HEK293 (cell line): Measurements from ENCODE around the gene PPHLN1.

Experiments
- BCL11B ChIP-seq: fragments of 450-650 bp; formaldehyde crosslinking; IDR thresholded peaks from 2 replicates; pipeline ENCODE4 v1.5.1; 2016; ENCODE audit warnings: low read depth, missing biosample characterization, missing genetic modification characterization
- GFI1B ChIP-seq: fragments of 450-650 bp; formaldehyde crosslinking; IDR thresholded peaks from 2 replicates; pipeline ENCODE4 v1.5.1; 2016; ENCODE audit warnings: missing biosample characterization, missing genetic modification characterization
- GLIS2 ChIP-seq: fragments of 450-650 bp; formaldehyde crosslinking; IDR thresholded peaks from 2 replicates; pipeline ENCODE4 v1.5.1; 2016; ENCODE audit warnings: missing biosample characterization, missing genetic modification characterization
- KLF1 ChIP-seq: fragments of 450-650 bp; formaldehyde crosslinking; IDR thresholded peaks from 2 replicates; pipeline ENCODE4 v1.5.1; 2016; ENCODE audit warnings: missing biosample characterization, missing genetic modification characterization
- KLF9 ChIP-seq: fragments of 450-650 bp; formaldehyde crosslinking; IDR thresholded peaks from 2 replicates; pipeline ENCODE4 v1.5.1; 2016; ENCODE audit warnings: missing biosample characterization, missing genetic modification characterization, low read depth
- MEIS1 ChIP-seq: sonication (generic); formaldehyde crosslinking; IDR thresholded peaks from 2 replicates; pipeline ENCODE4 v1.8.1; 2022; ENCODE audit warnings: missing genetic modification reagents, mild to moderate bottlenecking, borderline replicate concordance
- RBAK ChIP-seq: fragments of 450-650 bp; formaldehyde crosslinking; IDR thresholded peaks from 2 replicates; pipeline ENCODE4 v1.5.1; 2016; ENCODE audit warnings: missing biosample characterization, missing genetic modification characterization
- REPIN1 ChIP-seq: fragments of 450-650 bp; formaldehyde crosslinking; IDR thresholded peaks from 2 replicates; pipeline ENCODE4 v1.5.1; 2017; ENCODE audit warnings: missing biosample characterization, missing genetic modification characterization, low read depth
- TRIM28 ChIP-seq: IDR thresholded peaks from 2 replicates; pipeline ENCODE4 v1.6.1; 2011; ENCODE audit warnings: low read length, control low read depth, borderline replicate concordance
- ZEB2 ChIP-seq: fragments of 450-650 bp; formaldehyde crosslinking; IDR thresholded peaks from 2 replicates; pipeline ENCODE4 v1.5.1; 2016; ENCODE audit warnings: missing biosample characterization, missing genetic modification characterization
- ZFP41 ChIP-seq: fragments of 450-650 bp; formaldehyde crosslinking; IDR thresholded peaks from 2 replicates; pipeline ENCODE4 v1.5.1; 2016; ENCODE audit warnings: missing biosample characterization, missing genetic modification characterization, borderline replicate concordance
- ZNF146 ChIP-seq: fragments of 450-650 bp; formaldehyde crosslinking; IDR thresholded peaks from 2 replicates; pipeline ENCODE4 v1.5.1; 2016; ENCODE audit warnings: missing biosample characterization, missing genetic modification characterization
- ZNF266 ChIP-seq: fragments of 450-650 bp; formaldehyde crosslinking; IDR thresholded peaks from 2 replicates; pipeline ENCODE4 v1.5.1; 2016; ENCODE audit warnings: missing biosample characterization, missing genetic modification characterization, low read depth
- ZNF660 ChIP-seq: fragments of 450-650 bp; IDR thresholded peaks from 2 replicates; pipeline ENCODE4 v1.5.1; 2018; ENCODE audit warnings: missing biosample characterization, mild to moderate bottlenecking, missing genetic modification characterization
- ZNF701 ChIP-seq: fragments of 450-650 bp; formaldehyde crosslinking; IDR thresholded peaks from 2 replicates; pipeline ENCODE4 v1.5.1; 2016; ENCODE audit warnings: missing biosample characterization, missing genetic modification characterization
- ZNF776 ChIP-seq: fragments of 450-650 bp; formaldehyde crosslinking; IDR thresholded peaks from 2 replicates; pipeline ENCODE4 v1.5.0; 2017; ENCODE audit warnings: missing biosample characterization, missing genetic modification characterization, borderline replicate concordance
- ZNF777 ChIP-seq: fragments of 450-650 bp; formaldehyde crosslinking; IDR thresholded peaks from 2 replicates; pipeline ENCODE4 v1.5.1; 2017; ENCODE audit warnings: missing biosample characterization, missing genetic modification characterization, borderline replicate concordance
- ZSCAN30 ChIP-seq: fragments of 450-650 bp; IDR thresholded peaks from 2 replicates; pipeline ENCODE4 v1.5.1; 2018; ENCODE audit warnings: missing biosample characterization, mild to moderate bottlenecking, missing genetic modification characterization, moderate library complexity
- TF ChIP-seq, protein P1 (sequence below): fragments of 450-650 bp; formaldehyde crosslinking; IDR thresholded peaks from 2 replicates; pipeline ENCODE4 v1.5.1; 2016; ENCODE audit warnings: missing biosample characterization, missing genetic modification characterization
- TF ChIP-seq, protein P2 (sequence below): fragments of 450-650 bp; formaldehyde crosslinking; IDR thresholded peaks from 2 replicates; pipeline ENCODE4 v1.5.1; 2016; ENCODE audit warnings: missing biosample characterization, missing genetic modification characterization
- TF ChIP-seq, protein P3 (sequence below): fragments of 450-650 bp; formaldehyde crosslinking; optimal IDR thresholded peaks from 2 replicates; pipeline ENCODE3; 2016; ENCODE audit warnings: missing biosample characterization, mild to moderate bottlenecking, missing genetic modification characterization
- TF ChIP-seq, protein P4 (sequence below): IDR thresholded peaks from 2 replicates; pipeline ENCODE4 v1.6.1; 2011; ENCODE audit warnings: mild to moderate bottlenecking, low read depth, low read length, borderline replicate concordance
- TF ChIP-seq, protein P5 (sequence below): fragments of 450-650 bp; formaldehyde crosslinking; IDR thresholded peaks from 2 replicates; pipeline ENCODE4 v1.5.1; 2016; ENCODE audit warnings: missing biosample characterization, missing genetic modification characterization
- TF ChIP-seq, protein P6 (sequence below): fragments of 450-650 bp; formaldehyde crosslinking; IDR thresholded peaks from 2 replicates; pipeline ENCODE4 v1.5.1; 2016; ENCODE audit warnings: missing biosample characterization, missing genetic modification characterization
- TF ChIP-seq, protein P7 (sequence below): fragments of 450-650 bp; formaldehyde crosslinking; IDR thresholded peaks from 2 replicates; pipeline ENCODE4 v1.5.1; 2016; ENCODE audit warnings: missing biosample characterization, missing genetic modification characterization

Gene PPHLN1

DNA sequence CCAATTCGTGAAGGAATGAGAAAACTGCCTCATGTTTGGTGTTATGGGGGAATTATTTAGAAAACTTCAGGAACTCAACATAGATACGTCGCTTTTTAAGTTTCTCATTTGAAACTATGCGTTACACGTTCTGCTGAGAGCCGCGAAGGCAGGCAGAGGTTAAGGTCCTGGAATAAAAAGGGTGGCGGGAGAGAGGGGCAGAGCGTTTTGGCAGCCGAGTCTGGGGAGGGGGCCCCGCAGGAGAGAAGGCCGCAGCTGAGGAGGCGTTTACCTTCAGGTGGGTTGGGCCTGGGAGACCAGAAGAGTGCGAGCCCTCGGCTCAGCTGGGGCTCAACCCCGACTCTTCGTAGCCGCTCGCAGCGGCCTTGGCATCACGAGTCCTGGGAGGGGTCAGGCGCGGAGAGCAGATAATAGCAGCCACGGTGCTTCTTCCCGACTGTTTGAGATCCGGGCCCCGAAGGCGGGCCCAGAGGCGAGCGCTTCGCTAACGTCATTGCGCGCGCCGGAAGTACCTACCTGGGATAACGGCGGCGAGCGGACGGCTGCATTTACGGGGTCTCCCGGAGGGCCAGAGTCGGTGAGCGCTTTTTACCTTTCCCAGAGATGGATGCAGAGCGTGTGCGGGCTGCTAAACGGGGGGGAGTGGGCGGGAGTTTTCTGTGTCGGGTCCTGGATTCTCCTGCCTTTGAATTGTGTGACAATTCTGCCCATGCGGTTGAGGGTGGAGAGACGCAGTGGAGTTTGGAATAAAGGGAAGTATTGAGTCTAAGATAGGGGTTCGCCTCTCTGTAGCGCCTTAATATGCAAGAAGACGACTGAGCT, at the start of gene PPHLN1, which contains the start of gene ZCRB1 (continued):
- TF ChIP-seq ZNF266 (tag by site-specific recombination): no peak
- TF ChIP-seq GFI1B: no peak
- TF ChIP-seq, protein P1, sequence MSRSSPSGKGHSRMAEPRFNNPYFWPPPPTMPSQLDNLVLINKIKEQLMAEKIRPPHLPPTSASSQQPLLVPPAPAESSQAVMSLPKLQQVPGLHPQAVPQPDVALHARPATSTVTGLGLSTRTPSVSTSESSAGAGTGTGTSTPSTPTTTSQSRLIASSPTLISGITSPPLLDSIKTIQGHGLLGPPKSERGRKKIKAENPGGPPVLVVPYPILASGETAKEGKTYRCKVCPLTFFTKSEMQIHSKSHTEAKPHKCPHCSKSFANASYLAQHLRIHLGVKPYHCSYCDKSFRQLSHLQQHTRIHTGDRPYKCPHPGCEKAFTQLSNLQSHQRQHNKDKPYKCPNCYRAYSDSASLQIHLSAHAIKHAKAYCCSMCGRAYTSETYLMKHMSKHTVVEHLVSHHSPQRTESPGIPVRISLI (tag by site-specific recombination): no peak
- TF ChIP-seq, protein P2, sequence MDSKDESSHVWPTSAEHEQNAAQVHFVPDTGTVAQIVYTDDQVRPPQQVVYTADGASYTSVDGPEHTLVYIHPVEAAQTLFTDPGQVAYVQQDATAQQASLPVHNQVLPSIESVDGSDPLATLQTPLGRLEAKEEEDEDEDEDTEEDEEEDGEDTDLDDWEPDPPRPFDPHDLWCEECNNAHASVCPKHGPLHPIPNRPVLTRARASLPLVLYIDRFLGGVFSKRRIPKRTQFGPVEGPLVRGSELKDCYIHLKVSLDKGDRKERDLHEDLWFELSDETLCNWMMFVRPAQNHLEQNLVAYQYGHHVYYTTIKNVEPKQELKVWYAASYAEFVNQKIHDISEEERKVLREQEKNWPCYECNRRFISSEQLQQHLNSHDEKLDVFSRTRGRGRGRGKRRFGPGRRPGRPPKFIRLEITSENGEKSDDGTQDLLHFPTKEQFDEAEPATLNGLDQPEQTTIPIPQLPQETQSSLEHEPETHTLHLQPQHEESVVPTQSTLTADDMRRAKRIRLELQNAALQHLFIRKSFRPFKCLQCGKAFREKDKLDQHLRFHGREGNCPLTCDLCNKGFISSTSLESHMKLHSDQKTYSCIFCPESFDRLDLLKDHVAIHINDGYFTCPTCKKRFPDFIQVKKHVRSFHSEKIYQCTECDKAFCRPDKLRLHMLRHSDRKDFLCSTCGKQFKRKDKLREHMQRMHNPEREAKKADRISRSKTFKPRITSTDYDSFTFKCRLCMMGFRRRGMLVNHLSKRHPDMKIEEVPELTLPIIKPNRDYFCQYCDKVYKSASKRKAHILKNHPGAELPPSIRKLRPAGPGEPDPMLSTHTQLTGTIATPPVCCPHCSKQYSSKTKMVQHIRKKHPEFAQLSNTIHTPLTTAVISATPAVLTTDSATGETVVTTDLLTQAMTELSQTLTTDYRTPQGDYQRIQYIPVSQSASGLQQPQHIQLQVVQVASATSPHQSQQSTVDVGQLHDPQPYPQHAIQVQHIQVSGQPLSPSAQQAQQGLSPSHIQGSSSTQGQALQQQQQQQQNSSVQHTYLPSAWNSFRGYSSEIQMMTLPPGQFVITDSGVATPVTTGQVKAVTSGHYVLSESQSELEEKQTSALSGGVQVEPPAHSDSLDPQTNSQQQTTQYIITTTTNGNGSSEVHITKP (tag by site-specific recombination): peak; percentile 70
- peak; percentile 75 for TF ChIP-seq KLF9 (tag by site-specific recombination)
- TF ChIP-seq REPIN1 (tag by site-specific recombination): peak; percentile 17; the same call in 1 of the 2 replicates
- no peak for TF ChIP-seq ZNF776
- TF ChIP-seq, protein P3, sequence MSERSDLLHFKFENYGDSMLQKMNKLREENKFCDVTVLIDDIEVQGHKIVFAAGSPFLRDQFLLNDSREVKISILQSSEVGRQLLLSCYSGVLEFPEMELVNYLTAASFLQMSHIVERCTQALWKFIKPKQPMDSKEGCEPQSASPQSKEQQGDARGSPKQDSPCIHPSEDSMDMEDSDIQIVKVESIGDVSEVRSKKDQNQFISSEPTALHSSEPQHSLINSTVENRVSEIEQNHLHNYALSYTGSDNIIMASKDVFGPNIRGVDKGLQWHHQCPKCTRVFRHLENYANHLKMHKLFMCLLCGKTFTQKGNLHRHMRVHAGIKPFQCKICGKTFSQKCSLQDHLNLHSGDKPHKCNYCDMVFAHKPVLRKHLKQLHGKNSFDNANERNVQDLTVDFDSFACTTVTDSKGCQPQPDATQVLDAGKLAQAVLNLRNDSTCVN (tag by site-specific recombination): peak; percentile 86
- TF ChIP-seq, protein P4, sequence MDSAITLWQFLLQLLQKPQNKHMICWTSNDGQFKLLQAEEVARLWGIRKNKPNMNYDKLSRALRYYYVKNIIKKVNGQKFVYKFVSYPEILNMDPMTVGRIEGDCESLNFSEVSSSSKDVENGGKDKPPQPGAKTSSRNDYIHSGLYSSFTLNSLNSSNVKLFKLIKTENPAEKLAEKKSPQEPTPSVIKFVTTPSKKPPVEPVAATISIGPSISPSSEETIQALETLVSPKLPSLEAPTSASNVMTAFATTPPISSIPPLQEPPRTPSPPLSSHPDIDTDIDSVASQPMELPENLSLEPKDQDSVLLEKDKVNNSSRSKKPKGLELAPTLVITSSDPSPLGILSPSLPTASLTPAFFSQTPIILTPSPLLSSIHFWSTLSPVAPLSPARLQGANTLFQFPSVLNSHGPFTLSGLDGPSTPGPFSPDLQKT: no peak
- TF ChIP-seq RBAK: no peak
- TF ChIP-seq MEIS1: no peak
- TF ChIP-seq ZNF777 (tag by site-specific recombination): no peak
- TF ChIP-seq ZEB2 (tag by site-specific recombination): peak; percentile 95
- TF ChIP-seq ZSCAN30 (tag by site-specific recombination): no peak; the same call in 1 of the 2 replicates
- TF ChIP-seq, protein P5, sequence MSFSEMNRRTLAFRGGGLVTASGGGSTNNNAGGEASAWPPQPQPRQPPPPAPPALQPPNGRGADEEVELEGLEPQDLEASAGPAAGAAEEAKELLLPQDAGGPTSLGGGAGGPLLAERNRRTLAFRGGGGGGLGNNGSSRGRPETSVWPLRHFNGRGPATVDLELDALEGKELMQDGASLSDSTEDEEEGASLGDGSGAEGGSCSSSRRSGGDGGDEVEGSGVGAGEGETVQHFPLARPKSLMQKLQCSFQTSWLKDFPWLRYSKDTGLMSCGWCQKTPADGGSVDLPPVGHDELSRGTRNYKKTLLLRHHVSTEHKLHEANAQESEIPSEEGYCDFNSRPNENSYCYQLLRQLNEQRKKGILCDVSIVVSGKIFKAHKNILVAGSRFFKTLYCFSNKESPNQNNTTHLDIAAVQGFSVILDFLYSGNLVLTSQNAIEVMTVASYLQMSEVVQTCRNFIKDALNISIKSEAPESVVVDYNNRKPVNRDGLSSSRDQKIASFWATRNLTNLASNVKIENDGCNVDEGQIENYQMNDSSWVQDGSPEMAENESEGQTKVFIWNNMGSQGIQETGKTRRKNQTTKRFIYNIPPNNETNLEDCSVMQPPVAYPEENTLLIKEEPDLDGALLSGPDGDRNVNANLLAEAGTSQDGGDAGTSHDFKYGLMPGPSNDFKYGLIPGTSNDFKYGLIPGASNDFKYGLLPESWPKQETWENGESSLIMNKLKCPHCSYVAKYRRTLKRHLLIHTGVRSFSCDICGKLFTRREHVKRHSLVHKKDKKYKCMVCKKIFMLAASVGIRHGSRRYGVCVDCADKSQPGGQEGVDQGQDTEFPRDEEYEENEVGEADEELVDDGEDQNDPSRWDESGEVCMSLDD (tag by site-specific recombination): no peak
- TF ChIP-seq ZNF701 (tag by site-specific recombination): no peak
- TF ChIP-seq, protein P6, sequence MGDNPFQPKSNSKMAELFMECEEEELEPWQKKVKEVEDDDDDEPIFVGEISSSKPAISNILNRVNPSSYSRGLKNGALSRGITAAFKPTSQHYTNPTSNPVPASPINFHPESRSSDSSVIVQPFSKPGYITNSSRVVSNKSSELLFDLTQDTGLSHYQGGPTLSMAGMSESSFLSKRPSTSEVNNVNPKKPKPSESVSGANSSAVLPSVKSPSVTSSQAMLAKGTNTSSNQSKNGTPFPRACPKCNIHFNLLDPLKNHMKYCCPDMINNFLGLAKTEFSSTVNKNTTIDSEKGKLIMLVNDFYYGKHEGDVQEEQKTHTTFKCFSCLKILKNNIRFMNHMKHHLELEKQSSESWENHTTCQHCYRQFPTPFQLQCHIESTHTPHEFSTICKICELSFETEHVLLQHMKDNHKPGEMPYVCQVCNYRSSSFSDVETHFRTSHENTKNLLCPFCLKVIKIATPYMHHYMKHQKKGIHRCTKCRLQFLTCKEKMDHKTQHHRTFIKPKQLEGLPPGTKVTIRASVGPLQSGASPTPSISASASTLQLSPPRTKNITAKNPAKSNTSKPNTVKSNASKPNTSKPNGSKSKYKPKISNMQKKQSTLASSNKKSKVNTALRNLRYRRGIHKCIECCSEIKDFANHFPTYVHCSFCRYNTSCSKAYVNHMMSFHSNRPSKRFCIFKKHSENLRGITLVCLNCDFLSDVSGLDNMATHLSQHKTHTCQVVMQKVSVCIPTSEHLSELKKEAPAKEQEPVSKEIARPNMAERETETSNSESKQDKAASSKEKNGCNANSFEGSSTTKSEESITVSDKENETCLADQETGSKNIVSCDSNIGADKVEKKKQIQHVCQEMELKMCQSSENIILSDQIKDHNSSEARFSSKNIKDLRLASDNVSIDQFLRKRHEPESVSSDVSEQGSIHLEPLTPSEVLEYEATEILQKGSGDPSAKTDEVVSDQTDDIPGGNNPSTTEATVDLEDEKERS: no peak
- no peak for TF ChIP-seq ZNF146 (tag by site-specific recombination)
- peak; percentile 66 for TF ChIP-seq GLIS2 (tag by site-specific recombination)
- TF ChIP-seq TRIM28: peak; percentile 73; the same call in 1 of the 2 replicates
- no peak for TF ChIP-seq BCL11B
- TF ChIP-seq KLF1: no peak
- TF ChIP-seq ZFP41: no peak
- TF ChIP-seq, protein P7, sequence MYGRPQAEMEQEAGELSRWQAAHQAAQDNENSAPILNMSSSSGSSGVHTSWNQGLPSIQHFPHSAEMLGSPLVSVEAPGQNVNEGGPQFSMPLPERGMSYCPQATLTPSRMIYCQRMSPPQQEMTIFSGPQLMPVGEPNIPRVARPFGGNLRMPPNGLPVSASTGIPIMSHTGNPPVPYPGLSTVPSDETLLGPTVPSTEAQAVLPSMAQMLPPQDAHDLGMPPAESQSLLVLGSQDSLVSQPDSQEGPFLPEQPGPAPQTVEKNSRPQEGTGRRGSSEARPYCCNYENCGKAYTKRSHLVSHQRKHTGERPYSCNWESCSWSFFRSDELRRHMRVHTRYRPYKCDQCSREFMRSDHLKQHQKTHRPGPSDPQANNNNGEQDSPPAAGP (tag by site-specific recombination): peak; percentile 59; the same call in 1 of the 2 replicates
- TF ChIP-seq ZNF660 (tag by site-specific recombination): peak; percentile 63; the same call in 1 of the 2 replicates
